HG03457 (cell line): ENCODE results near the gene SHC2.
"Not testable (repeated sequence)": the region's sequence is repeated elsewhere in the genome, so short reads cannot be mapped to it uniquely, and the experiment has no call there.

Experiments used
- ATAC-seq: cut with Tn5 transposase; IDR thresholded peaks from one replicate; pipeline ENCODE4 v1.9.1; 2021; ENCODE audit warnings: moderate number of reproducible peaks; ENCODE audit not compliant: unreplicated experiment

Gene SHC2

DNA sequence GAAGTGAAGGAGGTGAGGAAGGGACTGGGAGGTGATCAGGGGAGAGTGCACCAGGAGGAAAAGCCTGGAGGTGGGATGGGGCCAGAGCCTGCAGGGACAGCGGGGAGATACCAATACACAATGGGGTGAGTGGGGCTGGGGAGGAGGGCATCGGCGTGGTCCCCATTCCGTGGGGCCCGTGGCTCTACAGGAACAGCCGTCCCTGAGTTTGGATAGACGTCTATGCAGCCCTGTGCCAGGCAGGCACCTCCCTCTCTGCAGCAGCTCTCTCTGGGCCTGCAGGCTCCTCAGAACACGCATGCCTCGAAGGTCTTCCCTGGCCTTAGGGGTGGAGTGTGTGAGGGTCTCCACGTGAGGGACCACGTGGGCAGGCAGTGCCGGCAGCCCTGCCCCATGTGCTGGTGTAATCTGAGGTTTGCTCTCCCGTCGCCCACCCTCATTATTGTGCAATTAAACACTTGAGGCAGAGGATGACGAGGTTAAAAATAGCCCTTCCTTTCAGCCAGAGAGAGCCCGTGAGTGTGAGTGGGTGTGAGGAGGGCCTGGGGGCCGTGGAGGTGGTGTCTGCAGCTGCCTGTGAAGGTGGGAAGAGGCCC lies 68.4 kb downstream of the SHC2 start:
- no peak for ATAC-seq

DNA sequence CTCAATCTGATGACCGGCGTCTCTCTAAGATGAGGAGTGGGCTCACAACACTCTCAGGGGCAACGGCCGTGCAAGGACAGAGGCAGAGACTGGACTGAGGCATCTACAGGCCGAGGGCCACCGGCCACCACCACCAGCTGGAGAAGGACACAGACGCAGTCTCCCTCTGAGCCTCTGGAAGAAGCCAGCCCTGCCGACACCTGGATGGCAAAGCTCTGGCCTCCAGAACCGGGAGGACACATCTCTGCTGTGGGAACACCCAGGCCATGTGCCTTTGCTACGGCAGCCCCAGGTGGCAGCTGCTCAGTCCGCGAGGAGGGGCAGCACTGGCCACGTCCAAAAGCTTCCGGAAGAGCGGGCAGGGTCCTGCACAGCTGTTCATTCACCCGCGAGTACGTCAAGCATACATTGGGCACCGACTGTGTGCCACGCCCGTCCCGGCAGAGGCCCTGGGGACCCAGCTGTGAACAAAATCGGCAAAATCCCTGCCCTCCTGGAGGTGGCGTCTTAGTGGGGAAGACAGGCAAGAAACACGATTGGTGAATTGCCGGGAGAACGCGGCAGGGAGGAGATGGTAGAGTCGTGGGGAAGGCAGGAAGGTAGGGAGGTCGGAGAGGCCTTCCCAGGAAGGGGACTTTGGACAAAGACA lies 69.0 kb downstream of the SHC2 start:
- no peak for ATAC-seq

DNA sequence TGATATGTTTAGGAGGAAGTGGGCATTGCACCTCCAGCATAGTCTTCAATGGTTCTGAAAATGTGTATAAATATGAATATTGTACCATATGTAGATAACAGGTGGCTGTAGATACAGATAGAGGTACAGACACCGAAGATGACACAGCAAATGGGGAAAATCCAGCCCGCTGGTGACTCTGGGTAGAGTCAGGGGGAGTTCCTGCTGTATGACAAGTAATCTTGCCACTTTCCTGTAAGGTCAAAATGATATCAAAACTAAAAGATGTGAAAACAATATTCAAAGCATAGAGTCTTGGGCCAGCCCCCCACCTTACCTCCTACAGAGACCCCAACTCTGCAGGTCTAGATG lies 69.7 kb downstream of the SHC2 start:
- no peak for ATAC-seq

DNA sequence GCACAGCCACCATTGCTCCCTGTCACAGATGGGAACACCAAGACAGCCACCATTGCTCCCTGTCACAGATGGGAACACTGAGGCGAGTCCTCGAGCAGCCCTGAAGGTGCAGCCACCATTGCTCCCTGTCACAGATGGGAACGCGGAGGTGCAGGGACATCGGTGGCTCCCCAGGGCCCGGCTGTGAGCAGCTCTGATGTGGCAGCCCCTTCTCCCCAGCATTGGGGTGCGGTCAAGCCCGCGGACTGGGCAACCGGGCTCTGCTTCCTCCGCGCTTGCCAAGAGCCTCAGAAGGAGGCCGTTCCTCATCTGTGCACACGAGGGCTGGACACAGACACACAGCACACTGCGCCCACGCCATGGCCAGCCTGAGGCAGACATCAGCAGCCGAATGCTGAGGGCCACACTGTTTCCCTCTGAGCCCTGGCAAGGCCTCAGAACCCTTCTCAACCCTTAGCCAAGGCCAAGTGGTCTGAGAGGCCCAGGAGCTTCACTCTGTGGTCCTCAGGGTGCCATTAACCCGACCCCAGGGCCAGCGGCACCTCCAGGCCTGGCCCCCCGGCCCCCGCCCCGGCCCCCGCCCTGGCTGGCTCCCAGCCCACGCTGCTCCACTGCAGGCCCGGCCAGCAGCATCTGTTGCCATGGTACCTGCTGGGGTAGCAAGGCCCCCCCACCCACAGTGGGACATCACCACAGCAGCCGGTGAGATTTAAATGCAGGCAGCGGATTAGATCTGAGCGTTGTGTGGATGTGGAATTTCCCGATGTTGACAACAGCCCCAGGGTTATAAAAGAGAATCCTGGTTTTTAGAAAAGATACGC lies 70.2 kb downstream of the SHC2 start:
- ATAC-seq, result no peak

- ATAC-seq, result no peak
These were observed 70.9 kb downstream of the SHC2 start for GRCh38 chr19:389935-390289.

DNA sequence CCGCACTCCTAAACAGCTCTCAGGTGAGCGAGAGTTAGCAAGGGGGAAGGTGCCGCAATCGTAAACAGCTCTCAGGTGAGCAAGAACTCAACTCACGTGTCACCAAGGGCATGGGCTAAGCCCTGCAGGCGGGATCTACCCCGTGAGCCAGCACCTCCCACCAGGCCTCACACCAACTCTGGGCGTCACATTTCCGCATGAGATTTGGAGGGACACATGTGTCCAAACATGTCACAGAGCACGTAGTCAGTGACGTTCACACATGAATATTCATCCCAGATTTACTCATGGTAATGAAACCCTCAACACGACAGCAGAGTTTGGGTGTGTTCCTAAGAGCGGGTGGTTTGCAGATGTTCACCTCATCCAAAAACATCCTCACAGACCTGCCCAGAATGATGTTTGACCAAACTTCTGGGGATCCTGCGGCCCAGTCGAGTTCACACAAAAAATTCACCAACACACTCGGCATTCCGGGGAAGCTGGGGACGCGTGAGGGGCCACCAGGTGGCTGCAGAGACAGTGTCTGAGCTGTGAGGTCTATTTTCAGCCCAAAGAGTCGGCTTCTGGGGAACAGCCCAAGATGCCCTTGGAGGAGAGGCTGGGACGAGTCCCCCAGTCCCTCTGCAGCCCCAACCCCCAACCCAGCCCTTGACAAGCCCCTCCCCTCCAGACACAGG lies 71.4 kb downstream of the SHC2 start:
- no peak for ATAC-seq

- no peak for ATAC-seq
These were observed 72.1 kb downstream of the SHC2 start for GRCh38 chr19:388691-389090.

DNA sequence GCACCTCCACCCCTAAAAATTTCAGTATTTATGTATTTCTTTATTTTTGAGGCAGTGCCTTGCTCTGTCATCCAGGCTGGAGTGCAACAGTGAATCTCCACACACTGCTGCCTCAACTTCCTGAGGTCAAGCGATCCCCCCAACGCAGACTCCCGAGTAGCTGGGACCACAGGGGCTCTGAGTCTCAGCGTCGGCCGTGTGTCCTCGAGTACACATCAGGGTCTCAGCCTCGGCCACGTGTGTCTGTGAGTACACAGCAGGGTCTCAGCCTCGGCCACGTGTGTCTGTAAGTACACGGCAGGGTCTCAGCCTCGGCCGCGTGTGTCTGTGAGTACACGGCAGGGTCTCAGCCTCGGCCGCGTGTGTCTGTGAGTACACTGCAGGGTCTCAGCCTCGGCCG lies 73.1 kb downstream of the SHC2 start:
- ATAC-seq, result no peak

- not testable (repeated sequence) for ATAC-seq
These were observed 74.1 kb downstream of the SHC2 start for GRCh38 chr19:386632-387301.

DNA sequence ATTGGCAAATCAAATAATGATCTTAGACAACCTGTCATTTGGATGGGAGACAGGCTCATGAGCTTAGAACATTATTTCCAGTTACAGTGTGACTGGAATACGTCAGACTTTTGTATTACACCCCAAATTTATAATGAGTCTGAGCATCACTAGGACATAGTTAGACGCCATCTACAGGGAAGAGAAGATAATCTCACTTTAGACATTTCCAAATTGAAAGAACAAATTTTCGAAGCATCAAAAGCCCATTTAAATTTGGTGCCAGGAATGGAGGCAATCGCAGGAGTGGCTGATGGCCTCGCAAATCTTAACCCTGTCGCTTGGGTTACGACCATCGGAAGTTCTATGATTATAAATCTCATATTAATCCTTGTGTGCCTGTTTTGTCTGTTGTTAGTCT lies 74.6 kb downstream of the SHC2 start:
- not testable (repeated sequence) for ATAC-seq

GRCh38 chr19:384799-385169 lies 76.0 kb downstream of the SHC2 start:
- no peak for ATAC-seq

GRCh38 chr19:383922-384798 lies 76.7 kb downstream of the SHC2 start:
- ATAC-seq, result no peak

DNA sequence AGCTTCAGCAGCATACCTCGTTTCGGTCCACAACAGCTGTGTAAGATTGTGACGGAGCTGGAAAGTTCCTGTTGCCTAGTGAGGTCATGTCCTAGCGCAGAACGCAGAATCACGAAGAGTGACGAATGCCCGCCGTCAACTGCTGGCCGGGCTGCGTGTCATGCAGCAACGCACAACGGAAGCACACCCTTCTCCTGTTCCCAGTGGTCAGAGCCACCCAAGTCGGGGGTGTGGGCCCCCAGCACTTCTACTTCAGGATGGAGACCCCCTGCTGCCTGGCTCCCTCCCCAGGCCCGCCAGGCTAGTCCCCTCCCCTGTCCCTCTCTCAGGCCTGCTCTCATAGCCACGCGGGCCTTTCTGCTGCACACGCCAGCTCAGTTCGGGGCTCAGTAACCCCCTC lies 77.8 kb downstream of the SHC2 start:
- ATAC-seq, result no peak

GRCh38 chr19:382578-382977 lies 78.3 kb downstream of the SHC2 start:
- ATAC-seq, result not testable (repeated sequence)

- ATAC-seq, result not testable (repeated sequence)
These were observed 78.9 kb downstream of the SHC2 start for GRCh38 chr19:381901-382300.

GRCh38 chr19:380618-381219 lies 80.1 kb downstream of the SHC2 start:
- not testable (repeated sequence) for ATAC-seq

GRCh38 chr19:379796-380195 lies 81.0 kb downstream of the SHC2 start:
- no peak for ATAC-seq

DNA sequence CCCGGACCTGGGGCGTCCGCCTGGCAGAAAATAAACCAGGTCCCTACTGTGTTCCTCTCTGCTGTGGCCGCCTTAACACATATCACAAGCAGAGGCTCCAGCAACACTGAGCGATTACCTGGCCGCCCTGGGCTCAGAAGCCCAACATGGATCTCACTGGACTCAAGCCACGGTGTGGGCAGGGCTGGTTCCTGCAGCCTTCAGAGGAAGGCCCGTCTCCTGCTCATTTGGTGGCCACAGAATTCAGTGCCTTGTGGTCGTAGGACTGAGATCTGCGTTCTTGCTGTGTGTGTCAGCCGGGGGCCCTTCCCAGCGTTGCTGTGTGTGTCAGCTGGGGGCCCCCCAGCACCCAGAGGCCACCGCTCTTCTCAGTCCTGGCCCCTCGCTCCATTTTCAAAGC lies 82.1 kb downstream of the SHC2 start:
- ATAC-seq, result no peak

GRCh38 chr19:377801-378581 lies 82.8 kb downstream of the SHC2 start:
- no peak for ATAC-seq
